HG03025 (cell line): Measurements from ENCODE around the gene FUT1.
"Not testable (repeated sequence)": the region's sequence is repeated elsewhere in the genome, so short reads cannot be mapped to it uniquely, and the experiment has no call there.

Source experiments
- ATAC-seq: cut with Tn5 transposase; IDR thresholded peaks from one replicate; pipeline ENCODE4 v1.9.1; 2021; ENCODE audit warnings: mild to moderate bottlenecking, moderate library complexity; ENCODE audit not compliant: unreplicated experiment, low FRiP score

The FUT1 gene

GRCh38 chr19:48718711-48719231, 33.7 kb downstream of the FUT1 start:
- no peak for ATAC-seq

- ATAC-seq, result not testable (repeated sequence)
Observed at GRCh38 chr19:48718106-48718505, 34.3 kb downstream of the FUT1 start.

GRCh38 chr19:48716562-48717291, 35.7 kb downstream of the FUT1 start:
- ATAC-seq, result no peak

GRCh38 chr19:48715681-48716171, 36.7 kb downstream of the FUT1 start:
- ATAC-seq, result no peak

GRCh38 chr19:48714759-48715675, 37.4 kb downstream of the FUT1 start:
- ATAC-seq, result no peak

- peak; percentile 82 for ATAC-seq
Observed at GRCh38 chr19:48713864-48714755, 38.3 kb downstream of the FUT1 start.

GRCh38 chr19:48713041-48713863, 39.2 kb downstream of the FUT1 start:
- ATAC-seq, result no peak

GRCh38 chr19:48711106-48711662, 41.3 kb downstream of the FUT1 start:
- ATAC-seq, result no peak

- no peak for ATAC-seq
Observed at GRCh38 chr19:48708471-48708870, 44.0 kb downstream of the FUT1 start.

GRCh38 chr19:48705431-48705830, 47.0 kb downstream of the FUT1 start:
- no peak for ATAC-seq

- ATAC-seq, result no peak
Observed at GRCh38 chr19:48703316-48703715, 49.1 kb downstream of the FUT1 start.

GRCh38 chr19:48702701-48703100, 49.7 kb downstream of the FUT1 start:
- no peak for ATAC-seq

- ATAC-seq, result no peak
Observed at GRCh38 chr19:48698046-48698445, 54.4 kb downstream of the FUT1 start.
